Ishikawa (cell line): ENCODE results near the gene RPEL1.

Experiments
- CEBPB ChIP-seq: IDR thresholded peaks from 2 replicates; pipeline ENCODE4 v1.6.1; 2012
- CREB1 ChIP-seq: IDR thresholded peaks from 2 replicates; pipeline ENCODE4 v1.6.1; 2012; ENCODE audit warnings: low read depth
- EP300 ChIP-seq: IDR thresholded peaks from 2 replicates; pipeline ENCODE4 v1.6.1; 2012; ENCODE audit warnings: borderline replicate concordance
- NFIC ChIP-seq: IDR thresholded peaks from 2 replicates; pipeline ENCODE4 v1.6.1; 2012
- RAD21 ChIP-seq: IDR thresholded peaks from 2 replicates; pipeline ENCODE4 v1.6.1; 2012; ENCODE audit warnings: low read depth
- REST ChIP-seq: IDR thresholded peaks from 2 replicates; pipeline ENCODE4 v1.6.1; 2012; ENCODE audit warnings: low read depth, mild to moderate bottlenecking
- TAF1 ChIP-seq: IDR thresholded peaks from 2 replicates; pipeline ENCODE4 v1.6.1; 2012; ENCODE audit warnings: low read depth, mild to moderate bottlenecking
- ZBTB7A ChIP-seq: IDR thresholded peaks from 2 replicates; pipeline ENCODE4 v1.6.1; 2012; ENCODE audit warnings: low read depth

GRCh38 chr10:103203466-103203865, 42.2 kb upstream of the RPEL1 start:
- no peak for TF ChIP-seq CEBPB
- TF ChIP-seq RAD21, result no peak
- TF ChIP-seq REST, result no peak
- no peak for TF ChIP-seq EP300
- TF ChIP-seq ZBTB7A, result no peak
- no peak for TF ChIP-seq CREB1
- TF ChIP-seq TAF1, result no peak
- no peak for TF ChIP-seq NFIC
